ENCODE results near the gene XNDC1N. TPM values are rescaled to one million over a fixed set of nuclear protein-coding genes. Genes with fewer than 3 reads are reported as not detected.

XNDC1N gene
- total and polyA plus RNA-seq, 2 of the 13 experiments (the other 11 are each of a cell fraction or from before 2014, with no cell fraction given) = 3.4 to 7.5 TPM

DNA sequence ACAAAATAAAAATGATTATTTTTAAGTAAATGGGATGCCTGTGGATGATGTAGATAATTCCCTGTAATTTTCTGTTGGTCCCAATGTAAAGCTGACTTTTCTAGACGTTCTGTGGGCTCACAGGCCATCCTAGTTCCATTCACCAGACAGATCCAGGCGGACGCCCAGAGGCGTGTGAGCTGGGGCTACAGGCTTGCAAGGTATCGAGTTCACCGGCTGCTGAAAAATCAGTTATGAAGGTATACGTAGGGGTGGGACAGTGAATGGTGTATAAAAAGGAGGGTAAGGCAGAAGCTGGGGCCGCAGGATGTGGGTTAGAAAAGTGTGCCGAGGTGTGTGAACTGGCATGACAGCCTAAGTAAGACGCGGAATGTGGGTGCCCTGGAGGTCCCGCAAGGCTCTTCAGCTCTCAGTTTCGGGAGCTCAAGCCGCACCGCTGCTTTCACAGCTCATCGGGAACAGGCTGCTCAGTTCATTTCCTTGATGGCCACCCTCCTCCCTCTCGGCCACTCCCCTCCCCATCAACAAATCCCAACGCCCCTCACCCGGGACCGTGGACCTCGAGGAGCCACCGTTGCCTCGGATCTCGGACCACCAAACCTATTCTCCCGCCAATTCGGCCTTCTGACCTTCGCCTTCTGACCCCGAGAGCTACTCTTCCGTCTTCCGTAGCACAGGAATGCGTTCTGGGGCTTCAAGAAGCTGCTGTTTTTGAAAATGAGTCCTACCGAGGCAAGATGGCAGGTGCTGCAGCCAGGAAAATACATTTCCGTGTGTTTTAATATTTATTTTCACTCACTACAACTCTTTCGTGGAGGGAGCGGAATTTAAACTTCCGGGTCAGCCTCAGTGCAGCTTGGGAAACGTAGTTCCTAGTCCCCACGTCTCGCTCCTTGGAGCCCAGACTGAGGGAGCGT lies at the start of gene XNDC1N (continued):
- TF ChIP-seq, protein P1, sequence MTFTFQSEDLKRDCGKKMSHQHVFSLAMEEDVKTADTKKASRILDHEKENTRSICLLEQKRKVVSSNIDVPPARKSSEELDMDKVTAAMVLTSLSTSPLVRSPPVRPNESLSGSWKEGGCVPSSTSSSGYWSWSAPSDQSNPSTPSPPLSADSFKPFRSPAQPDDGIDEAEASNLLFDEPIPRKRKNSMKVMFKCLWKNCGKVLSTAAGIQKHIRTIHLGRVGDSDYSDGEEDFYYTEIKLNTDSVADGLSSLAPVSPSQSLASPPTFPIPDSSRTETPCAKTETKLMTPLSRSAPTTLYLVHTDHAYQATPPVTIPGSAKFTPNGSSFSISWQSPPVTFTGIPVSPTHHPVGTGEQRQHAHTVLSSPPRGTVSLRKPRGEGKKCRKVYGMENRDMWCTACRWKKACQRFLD (CRISPR knock-in tag; IDR thresholded peaks at IDR 0.05; ENCODE audit: borderline replicate concordance) = peak; percentile 63; the same call in 1 of the 2 replicates
- no peak for TF ChIP-seq HNF4G (IDR thresholded peaks at IDR 0.05; ENCODE audit: borderline replicate concordance, low read depth, low read length)
- TF ChIP-seq HNF4G (CRISPR knock-in tag; IDR thresholded peaks at IDR 0.05; ENCODE audit: borderline replicate concordance, low read depth) = 0 out of 2 replicates have a peak, but pooled peaks have one; percentile 14
- TF ChIP-seq PRPF4 (IDR thresholded peaks at IDR 0.05; ENCODE audit: low read depth, low read length, poor library complexity, severe bottlenecking) = no peak
- TF ChIP-seq GTF2F1 (IDR thresholded peaks at IDR 0.05; ENCODE audit: low read length) = no peak
- 0 out of 2 replicates have a peak, but pooled peaks have one; percentile 37 for TF ChIP-seq EEA1 (CRISPR knock-in tag; IDR thresholded peaks at IDR 0.05; ENCODE audit: borderline replicate concordance)
- TF ChIP-seq, protein P2, sequence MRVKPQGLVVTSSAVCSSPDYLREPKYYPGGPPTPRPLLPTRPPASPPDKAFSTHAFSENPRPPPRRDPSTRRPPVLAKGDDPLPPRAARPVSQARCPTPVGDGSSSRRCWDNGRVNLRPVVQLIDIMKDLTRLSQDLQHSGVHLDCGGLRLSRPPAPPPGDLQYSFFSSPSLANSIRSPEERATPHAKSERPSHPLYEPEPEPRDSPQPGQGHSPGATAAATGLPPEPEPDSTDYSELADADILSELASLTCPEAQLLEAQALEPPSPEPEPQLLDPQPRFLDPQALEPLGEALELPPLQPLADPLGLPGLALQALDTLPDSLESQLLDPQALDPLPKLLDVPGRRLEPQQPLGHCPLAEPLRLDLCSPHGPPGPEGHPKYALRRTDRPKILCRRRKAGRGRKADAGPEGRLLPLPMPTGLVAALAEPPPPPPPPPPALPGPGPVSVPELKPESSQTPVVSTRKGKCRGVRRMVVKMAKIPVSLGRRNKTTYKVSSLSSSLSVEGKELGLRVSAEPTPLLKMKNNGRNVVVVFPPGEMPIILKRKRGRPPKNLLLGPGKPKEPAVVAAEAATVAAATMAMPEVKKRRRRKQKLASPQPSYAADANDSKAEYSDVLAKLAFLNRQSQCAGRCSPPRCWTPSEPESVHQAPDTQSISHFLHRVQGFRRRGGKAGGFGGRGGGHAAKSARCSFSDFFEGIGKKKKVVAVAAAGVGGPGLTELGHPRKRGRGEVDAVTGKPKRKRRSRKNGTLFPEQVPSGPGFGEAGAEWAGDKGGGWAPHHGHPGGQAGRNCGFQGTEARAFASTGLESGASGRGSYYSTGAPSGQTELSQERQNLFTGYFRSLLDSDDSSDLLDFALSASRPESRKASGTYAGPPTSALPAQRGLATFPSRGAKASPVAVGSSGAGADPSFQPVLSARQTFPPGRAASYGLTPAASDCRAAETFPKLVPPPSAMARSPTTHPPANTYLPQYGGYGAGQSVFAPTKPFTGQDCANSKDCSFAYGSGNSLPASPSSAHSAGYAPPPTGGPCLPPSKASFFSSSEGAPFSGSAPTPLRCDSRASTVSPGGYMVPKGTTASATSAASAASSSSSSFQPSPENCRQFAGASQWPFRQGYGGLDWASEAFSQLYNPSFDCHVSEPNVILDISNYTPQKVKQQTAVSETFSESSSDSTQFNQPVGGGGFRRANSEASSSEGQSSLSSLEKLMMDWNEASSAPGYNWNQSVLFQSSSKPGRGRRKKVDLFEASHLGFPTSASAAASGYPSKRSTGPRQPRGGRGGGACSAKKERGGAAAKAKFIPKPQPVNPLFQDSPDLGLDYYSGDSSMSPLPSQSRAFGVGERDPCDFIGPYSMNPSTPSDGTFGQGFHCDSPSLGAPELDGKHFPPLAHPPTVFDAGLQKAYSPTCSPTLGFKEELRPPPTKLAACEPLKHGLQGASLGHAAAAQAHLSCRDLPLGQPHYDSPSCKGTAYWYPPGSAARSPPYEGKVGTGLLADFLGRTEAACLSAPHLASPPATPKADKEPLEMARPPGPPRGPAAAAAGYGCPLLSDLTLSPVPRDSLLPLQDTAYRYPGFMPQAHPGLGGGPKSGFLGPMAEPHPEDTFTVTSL (CRISPR knock-in tag; IDR thresholded peaks at IDR 0.05; ENCODE audit: borderline replicate concordance) = peak; percentile 60; the same call in 1 of the 2 replicates
- TF ChIP-seq CBFB (CRISPR knock-in tag; IDR thresholded peaks at IDR 0.05) = no peak
- TF ChIP-seq, protein P3, sequence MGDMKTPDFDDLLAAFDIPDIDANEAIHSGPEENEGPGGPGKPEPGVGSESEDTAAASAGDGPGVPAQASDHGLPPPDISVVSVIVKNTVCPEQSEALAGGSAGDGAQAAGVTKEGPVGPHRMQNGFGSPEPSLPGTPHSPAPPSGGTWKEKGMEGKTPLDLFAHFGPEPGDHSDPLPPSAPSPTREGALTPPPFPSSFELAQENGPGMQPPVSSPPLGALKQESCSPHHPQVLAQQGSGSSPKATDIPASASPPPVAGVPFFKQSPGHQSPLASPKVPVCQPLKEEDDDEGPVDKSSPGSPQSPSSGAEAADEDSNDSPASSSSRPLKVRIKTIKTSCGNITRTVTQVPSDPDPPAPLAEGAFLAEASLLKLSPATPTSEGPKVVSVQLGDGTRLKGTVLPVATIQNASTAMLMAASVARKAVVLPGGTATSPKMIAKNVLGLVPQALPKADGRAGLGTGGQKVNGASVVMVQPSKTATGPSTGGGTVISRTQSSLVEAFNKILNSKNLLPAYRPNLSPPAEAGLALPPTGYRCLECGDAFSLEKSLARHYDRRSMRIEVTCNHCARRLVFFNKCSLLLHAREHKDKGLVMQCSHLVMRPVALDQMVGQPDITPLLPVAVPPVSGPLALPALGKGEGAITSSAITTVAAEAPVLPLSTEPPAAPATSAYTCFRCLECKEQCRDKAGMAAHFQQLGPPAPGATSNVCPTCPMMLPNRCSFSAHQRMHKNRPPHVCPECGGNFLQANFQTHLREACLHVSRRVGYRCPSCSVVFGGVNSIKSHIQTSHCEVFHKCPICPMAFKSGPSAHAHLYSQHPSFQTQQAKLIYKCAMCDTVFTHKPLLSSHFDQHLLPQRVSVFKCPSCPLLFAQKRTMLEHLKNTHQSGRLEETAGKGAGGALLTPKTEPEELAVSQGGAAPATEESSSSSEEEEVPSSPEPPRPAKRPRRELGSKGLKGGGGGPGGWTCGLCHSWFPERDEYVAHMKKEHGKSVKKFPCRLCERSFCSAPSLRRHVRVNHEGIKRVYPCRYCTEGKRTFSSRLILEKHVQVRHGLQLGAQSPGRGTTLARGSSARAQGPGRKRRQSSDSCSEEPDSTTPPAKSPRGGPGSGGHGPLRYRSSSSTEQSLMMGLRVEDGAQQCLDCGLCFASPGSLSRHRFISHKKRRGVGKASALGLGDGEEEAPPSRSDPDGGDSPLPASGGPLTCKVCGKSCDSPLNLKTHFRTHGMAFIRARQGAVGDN (CRISPR knock-in tag; IDR thresholded peaks at IDR 0.05) = peak; percentile 91
- TF ChIP-seq, protein P4, sequence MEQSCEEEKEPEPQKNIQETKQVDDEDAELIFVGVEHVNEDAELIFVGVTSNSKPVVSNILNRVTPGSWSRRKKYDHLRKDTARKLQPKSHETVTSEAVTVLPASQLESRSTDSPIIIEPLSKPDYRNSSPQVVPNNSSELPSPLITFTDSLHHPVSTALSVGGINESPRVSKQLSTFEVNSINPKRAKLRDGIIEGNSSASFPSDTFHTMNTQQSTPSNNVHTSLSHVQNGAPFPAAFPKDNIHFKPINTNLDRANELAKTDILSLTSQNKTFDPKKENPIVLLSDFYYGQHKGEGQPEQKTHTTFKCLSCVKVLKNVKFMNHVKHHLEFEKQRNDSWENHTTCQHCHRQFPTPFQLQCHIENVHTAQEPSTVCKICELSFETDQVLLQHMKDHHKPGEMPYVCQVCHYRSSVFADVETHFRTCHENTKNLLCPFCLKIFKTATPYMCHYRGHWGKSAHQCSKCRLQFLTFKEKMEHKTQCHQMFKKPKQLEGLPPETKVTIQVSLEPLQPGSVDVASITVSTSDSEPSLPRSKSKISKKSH (CRISPR knock-in tag; IDR thresholded peaks at IDR 0.05; ENCODE audit: borderline replicate concordance) = 0 out of 2 replicates have a peak, but pooled peaks have one; percentile 68
- 0 out of 2 replicates have a peak, but pooled peaks have one; percentile 27 for TF ChIP-seq CREB1 (IDR thresholded peaks at IDR 0.05)
- TF ChIP-seq CREB1 (CRISPR knock-in tag; IDR thresholded peaks at IDR 0.05) = no peak
- TF ChIP-seq PAWR (CRISPR knock-in tag; IDR thresholded peaks at IDR 0.05; ENCODE audit: borderline replicate concordance) = no peak
- TF ChIP-seq ZFY (CRISPR knock-in tag; IDR thresholded peaks at IDR 0.05) = peak; percentile 55; the same call in 1 of the 2 replicates
